HEK293 (cell line): ENCODE results near the gene PEX3.

Experiments used
- TF ChIP-seq, protein P1 (sequence below): fragments of 450-650 bp; formaldehyde crosslinking; IDR thresholded peaks from 2 replicates; pipeline ENCODE4 v1.5.1; 2016; ENCODE audit warnings: missing biosample characterization, missing genetic modification characterization
- TF ChIP-seq, protein P2 (sequence below): fragments of 450-650 bp; formaldehyde crosslinking; IDR thresholded peaks from 2 replicates; pipeline ENCODE4 v1.5.1; 2016; ENCODE audit warnings: missing biosample characterization, missing genetic modification characterization
- TF ChIP-seq, protein P3 (sequence below): fragments of 450-650 bp; formaldehyde crosslinking; IDR thresholded peaks from 2 replicates; pipeline ENCODE4 v1.5.1; 2016; ENCODE audit warnings: missing biosample characterization, missing genetic modification characterization

GRCh38 chr6:143465546-143465945 is 14.9 kb downstream of the PEX3 start:
- TF ChIP-seq, protein P1, sequence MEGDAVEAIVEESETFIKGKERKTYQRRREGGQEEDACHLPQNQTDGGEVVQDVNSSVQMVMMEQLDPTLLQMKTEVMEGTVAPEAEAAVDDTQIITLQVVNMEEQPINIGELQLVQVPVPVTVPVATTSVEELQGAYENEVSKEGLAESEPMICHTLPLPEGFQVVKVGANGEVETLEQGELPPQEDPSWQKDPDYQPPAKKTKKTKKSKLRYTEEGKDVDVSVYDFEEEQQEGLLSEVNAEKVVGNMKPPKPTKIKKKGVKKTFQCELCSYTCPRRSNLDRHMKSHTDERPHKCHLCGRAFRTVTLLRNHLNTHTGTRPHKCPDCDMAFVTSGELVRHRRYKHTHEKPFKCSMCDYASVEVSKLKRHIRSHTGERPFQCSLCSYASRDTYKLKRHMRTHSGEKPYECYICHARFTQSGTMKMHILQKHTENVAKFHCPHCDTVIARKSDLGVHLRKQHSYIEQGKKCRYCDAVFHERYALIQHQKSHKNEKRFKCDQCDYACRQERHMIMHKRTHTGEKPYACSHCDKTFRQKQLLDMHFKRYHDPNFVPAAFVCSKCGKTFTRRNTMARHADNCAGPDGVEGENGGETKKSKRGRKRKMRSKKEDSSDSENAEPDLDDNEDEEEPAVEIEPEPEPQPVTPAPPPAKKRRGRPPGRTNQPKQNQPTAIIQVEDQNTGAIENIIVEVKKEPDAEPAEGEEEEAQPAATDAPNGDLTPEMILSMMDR (tag by site-specific recombination): no peak
- TF ChIP-seq, protein P2, sequence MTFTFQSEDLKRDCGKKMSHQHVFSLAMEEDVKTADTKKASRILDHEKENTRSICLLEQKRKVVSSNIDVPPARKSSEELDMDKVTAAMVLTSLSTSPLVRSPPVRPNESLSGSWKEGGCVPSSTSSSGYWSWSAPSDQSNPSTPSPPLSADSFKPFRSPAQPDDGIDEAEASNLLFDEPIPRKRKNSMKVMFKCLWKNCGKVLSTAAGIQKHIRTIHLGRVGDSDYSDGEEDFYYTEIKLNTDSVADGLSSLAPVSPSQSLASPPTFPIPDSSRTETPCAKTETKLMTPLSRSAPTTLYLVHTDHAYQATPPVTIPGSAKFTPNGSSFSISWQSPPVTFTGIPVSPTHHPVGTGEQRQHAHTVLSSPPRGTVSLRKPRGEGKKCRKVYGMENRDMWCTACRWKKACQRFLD: no peak
- TF ChIP-seq, protein P3, sequence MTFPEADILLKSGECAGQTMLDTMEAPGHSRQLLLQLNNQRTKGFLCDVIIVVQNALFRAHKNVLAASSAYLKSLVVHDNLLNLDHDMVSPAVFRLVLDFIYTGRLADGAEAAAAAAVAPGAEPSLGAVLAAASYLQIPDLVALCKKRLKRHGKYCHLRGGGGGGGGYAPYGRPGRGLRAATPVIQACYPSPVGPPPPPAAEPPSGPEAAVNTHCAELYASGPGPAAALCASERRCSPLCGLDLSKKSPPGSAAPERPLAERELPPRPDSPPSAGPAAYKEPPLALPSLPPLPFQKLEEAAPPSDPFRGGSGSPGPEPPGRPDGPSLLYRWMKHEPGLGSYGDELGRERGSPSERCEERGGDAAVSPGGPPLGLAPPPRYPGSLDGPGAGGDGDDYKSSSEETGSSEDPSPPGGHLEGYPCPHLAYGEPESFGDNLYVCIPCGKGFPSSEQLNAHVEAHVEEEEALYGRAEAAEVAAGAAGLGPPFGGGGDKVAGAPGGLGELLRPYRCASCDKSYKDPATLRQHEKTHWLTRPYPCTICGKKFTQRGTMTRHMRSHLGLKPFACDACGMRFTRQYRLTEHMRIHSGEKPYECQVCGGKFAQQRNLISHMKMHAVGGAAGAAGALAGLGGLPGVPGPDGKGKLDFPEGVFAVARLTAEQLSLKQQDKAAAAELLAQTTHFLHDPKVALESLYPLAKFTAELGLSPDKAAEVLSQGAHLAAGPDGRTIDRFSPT (tag by site-specific recombination): no peak
